NCI-H2171 (cell line): ENCODE measurements around the gene OGDH.
"Not testable (repeated sequence)": the region's sequence is repeated elsewhere in the genome, so short reads cannot be mapped to it uniquely, and the experiment has no call there.

Experiments used
- DNase-seq: peaks from one replicate; lab custom pipeline; 2025; lab: John Stamatoyannopoulos, UW

OGDH gene

DNA sequence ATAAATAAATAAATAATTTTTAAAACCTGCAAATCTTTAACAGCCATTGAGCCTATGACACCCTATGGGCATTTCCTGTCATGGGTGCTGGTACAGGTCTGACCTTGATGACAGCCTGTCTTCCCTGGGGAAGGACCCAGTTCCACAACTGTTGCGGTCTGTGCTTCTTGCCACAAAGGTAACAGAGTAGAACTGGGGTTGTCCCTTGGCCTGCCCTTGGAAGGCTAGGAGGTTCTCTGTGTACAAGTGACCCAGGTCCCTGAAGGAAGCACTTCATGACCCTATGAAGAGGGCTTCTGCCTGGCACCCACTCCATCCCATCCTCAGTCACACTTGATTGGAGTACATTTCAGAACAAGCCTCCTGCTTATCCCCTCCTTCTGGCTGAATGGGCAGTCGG is 66.9 kb downstream of the OGDH start:
- no peak for DNase-seq

GRCh38 chr7:44673771-44674170 is 67.3 kb downstream of the OGDH start:
- DNase-seq, result no peak

DNA sequence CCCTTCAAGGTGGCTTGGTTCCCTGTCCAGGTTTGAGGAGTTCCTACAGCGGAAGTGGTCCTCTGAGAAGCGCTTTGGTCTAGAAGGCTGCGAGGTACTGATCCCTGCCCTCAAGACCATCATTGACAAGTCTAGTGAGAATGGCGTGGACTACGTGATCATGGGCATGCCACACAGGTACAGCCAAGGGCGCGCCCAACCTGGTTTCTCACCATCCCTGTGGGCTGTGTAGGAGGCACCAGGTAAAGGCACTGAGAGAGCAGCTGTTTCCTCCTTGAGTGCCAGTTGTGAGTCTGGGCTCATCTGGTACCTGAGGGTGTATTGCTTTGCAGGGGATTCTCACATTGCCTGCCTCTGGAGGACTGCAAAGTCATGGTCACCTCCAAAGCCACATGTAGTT is 68.0 kb downstream of the OGDH start:
- DNase-seq, result no peak

DNA sequence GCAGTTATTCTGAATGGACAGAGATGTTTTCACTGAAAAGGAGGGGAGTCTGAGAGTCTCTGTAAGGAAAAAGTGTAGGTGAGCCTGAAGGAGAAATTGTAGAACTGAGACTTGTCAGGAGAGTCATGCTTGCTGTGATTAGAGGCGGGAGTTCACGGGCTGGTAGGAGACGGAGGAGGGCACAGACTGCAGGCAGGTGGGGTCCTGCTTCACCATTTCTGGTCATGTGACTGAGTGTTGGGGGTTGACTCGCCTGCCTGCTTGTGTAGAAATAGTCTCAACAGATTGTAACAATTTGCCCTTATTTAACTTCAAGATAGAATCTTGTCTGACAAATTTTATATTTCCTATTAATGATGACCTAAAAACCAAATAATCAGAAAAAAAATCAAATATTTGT is 70.3 kb downstream of the OGDH start:
- DNase-seq, result no peak

DNA sequence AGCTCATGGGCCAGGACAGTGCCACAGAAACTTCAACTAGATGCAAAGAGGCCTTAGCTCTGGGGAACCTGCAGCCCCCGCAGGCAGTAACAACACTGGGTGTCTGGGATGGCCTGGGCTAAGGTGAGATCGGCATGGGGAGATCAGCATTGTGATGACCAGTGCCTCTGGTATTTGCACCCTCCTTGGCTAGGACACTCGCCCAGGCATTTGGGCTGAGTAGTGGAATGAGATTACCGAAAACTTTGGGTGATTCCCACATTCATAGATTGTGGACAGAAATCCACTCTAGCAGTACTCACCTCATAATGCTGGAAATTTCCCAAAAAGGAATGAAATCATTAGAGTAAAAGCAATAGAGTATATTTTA is 71.7 kb downstream of the OGDH start:
- DNase-seq, result no peak

DNA sequence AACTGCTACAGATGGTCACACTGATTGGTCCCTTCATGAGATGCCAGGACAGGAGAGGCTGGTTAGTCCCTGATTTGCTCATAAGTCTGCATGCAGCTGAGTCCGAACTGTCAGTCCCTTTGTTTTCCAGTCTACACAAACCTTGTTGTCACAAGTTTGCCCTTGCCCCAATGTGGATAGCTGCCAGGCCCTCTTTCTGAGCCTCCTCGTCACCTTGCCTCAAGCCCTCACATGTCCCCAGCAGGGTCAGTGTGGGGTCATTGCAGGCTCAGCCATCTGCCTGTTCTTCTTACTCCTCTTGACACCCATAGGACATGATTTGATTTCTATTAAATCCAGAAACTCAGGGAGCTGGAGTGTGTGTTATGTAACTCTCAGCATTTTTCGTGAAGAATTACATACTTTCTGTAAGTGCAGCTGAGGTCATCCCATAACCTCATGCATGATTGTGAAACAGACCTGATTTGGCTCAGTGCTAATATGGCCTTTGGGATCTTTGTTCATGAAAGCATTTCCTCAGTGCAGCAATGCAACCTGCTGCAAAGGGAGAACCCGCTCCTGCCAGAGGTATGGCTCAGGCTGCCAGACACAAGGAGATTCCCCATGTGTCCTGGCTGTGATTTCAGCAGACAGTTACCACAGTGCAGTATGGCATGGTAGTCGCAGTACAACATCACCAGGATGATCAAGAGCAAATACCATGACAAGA is 72.2 kb downstream of the OGDH start:
- no peak for DNase-seq

DNA sequence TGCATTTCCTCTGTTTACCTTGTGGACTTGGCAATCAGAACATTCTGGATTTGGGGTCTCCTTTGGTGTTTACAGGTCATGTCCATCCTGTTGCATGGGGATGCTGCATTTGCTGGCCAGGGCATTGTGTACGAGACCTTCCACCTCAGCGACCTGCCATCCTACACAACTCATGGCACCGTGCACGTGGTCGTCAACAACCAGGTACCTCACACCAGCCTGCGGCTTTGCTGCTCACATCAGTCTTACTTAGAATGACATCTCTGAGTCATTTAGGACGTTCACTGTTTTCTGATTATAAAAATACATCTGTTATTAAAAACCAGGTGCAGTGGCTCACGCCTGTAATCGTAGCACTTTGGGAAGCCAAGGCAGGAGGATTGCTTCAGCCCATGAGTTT is 75.2 kb downstream of the OGDH start:
- DNase-seq, result no peak

GRCh38 chr7:44685723-44686122 is 79.3 kb downstream of the OGDH start:
- DNase-seq, result no peak

GRCh38 chr7:44689427-44689826 is 83.0 kb downstream of the OGDH start:
- DNase-seq, result no peak

DNA sequence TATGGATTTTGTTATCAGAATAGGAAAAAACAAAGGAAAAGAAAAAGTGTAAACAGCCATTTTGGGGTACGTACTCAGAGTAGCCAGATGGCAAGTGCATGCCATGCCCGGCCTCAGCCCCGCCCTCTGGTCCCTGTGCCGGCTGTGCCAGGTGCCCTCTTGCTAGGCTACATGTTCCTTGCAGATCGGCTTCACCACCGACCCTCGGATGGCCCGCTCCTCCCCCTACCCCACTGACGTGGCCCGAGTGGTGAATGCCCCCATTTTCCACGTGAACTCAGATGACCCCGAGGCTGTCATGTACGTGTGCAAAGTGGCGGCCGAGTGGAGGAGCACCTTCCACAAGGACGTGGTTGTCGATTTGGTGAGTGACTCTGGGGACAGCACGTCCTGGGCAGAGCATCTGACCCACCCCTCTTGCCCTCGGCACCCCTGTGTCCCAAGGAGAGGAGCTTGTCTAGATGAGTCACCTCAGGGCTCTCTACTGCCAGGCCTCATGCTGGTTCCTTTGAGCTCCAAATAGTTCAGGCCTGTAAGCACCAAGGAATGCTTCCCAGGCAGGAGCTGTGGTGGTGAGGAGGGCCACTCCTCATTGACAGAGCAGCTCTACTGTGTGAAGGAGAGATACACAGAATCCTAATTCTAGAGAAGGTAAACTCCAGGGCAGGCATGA is 87.3 kb downstream of the OGDH start:
- DNase-seq, result no peak

DNA sequence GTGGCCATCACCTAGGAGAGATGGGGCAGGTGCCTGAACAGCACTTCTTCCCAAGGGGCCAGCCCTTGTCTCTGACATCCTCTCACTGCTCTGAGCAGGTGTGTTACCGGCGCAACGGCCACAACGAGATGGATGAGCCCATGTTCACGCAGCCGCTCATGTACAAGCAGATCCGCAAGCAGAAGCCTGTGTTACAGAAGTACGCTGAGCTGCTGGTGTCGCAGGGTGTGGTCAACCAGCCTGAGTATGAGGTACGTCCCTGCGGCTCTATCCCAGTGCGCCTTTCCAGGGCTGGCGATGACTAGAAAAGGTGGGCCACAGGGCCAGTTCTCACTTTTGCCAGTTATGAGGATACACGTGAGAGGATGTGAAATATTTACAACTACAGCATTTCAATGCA is 87.9 kb downstream of the OGDH start:
- no peak for DNase-seq

GRCh38 chr7:44694766-44695165 is 88.3 kb downstream of the OGDH start:
- DNase-seq, result no peak

DNA sequence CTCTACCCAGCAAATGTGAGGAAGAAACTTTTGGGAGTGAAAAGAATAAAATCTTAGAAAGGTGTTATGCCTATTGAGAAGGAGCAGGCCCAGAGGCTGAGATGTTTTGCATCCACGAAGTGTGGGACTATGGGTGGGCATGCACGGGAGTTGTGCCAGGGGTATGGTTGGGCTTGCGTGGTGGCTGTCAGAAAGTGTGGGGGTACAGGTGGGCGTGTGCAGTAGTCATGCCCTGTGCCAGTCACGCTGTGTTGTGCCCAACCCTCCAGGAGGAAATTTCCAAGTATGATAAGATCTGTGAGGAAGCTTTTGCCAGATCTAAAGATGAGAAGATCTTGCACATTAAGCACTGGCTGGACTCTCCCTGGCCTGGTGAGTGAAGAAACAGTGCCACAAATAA is 89.3 kb downstream of the OGDH start:
- no peak for DNase-seq

DNA sequence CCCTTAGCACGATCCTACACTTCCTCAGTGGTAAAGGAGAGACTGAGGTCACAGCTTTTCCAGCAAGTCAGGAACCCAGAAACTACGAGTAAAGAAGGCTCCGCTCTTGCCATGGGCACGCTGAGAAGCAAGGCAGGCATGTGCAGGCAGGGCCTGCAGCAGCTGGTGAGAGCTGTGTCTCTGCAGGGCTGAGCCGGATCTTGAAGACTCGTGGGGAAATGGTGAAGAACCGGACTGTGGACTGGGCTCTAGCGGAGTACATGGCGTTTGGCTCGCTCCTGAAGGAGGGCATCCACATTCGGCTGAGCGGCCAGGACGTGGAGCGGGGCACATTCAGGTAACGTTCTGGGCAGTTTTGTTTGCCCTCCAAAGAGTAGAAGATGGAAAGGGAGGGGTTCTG is 90.3 kb downstream of the OGDH start:
- DNase-seq, result no peak

DNA sequence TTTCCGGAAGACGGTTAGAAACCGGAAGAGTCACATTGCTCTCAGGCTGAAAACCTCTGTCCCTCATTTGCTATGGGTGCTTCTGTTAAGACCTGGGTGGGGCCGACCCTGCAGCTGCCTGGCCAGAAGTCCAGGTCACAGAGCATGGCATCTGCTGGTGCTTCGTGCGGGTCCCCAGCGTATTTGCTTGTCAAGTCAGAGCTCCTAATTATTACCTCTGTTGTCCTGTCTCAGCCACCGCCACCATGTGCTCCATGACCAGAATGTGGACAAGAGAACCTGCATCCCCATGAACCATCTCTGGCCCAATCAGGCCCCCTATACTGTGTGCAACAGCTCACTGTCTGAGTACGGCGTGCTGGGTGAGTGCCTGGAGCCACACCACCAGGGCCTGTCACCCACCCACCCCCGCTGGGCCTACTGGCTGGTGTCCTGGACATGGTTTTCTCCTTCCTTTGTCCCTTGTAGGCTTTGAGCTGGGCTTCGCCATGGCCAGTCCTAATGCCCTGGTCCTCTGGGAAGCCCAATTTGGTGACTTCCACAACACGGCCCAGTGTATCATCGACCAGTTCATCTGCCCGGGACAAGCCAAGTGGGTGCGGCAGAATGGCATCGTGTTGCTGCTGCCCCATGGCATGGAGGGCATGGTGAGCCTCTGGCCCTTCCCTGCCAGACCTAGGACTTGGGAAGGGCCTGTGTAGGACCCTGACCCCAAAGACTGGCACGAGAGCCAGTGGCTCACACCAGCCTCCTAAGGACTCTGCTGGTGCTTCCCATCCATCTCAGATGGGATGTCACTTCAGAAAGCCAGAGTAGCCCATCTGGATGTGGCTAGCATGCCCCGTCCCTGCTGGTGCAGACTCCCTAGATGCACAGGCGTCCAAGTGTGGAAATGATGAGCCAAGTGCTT is 91.0 kb downstream of the OGDH start:
- DNase-seq, result no peak

DNA sequence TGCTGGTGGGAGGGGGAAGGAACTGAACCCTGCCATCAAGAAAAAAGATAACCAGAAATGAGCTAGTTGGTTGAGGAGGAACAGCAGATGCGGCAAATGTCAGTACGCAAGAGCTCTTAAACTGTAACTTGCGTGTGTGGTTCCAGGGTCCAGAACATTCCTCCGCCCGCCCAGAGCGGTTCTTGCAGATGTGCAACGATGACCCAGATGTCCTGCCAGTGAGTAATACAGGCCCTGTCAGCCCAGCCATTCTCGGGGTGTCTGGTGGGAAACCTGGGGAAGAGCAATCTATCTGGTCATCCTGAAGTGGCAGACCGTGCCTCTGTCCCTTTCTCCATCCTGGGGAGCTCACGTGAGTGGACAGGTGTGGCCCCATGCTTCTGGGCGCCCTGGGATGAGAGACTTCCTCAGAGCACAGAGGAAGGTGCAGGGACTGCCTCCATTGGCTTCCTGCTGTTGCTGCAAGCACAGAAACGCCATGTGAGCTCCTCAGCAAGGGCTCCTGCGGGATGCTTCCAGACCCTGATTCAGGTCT is 91.7 kb downstream of the OGDH start:
- no peak for DNase-seq

DNA sequence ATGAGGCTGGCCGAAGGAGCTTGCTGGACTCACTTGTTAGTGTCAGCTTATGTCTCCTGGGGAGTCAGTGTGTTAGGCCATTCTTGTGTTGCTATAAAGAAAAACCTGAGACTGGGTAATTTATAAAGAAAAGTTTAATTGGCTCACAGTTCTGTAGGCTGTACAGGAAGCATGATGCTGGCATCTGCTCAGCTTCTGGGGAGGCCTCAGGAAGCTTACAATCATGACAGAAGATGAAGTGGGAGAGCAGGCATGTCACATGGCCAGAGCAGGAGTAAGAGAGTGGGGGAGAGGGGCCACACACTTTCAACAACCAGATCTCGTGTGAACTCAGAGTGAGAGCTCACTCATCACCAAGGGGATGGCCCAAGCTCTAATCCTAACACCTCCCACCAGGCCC is 93.2 kb downstream of the OGDH start:
- DNase-seq, result not testable (repeated sequence)

- no peak for DNase-seq
Measured at GRCh38 chr7:44700322-44700721, 93.9 kb downstream of the OGDH start.

- not testable (repeated sequence) for DNase-seq
Measured at GRCh38 chr7:44703391-44703790, 97.0 kb downstream of the OGDH start.

DNA sequence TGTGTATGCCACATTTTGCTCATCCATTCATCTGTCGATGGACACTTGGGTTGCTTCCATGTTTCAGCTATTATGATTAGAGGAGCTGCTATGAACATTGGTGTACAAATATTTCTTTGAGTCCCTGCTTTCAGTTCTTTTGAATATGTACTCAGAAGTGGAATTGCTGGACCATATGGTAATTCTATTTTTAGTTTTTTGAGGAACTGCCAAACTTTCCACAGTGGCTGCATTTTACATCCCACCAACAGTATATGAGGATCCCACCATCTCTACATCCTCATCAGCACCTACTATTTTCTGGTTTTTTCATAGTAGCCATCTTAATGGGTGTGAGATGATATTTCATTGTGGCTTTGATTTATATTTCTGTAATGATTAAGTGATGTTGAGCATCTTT is 97.5 kb downstream of the OGDH start:
- DNase-seq, result no peak

GRCh38 chr7:44705434-44705833 is 99.0 kb downstream of the OGDH start:
- no peak for DNase-seq

DNA sequence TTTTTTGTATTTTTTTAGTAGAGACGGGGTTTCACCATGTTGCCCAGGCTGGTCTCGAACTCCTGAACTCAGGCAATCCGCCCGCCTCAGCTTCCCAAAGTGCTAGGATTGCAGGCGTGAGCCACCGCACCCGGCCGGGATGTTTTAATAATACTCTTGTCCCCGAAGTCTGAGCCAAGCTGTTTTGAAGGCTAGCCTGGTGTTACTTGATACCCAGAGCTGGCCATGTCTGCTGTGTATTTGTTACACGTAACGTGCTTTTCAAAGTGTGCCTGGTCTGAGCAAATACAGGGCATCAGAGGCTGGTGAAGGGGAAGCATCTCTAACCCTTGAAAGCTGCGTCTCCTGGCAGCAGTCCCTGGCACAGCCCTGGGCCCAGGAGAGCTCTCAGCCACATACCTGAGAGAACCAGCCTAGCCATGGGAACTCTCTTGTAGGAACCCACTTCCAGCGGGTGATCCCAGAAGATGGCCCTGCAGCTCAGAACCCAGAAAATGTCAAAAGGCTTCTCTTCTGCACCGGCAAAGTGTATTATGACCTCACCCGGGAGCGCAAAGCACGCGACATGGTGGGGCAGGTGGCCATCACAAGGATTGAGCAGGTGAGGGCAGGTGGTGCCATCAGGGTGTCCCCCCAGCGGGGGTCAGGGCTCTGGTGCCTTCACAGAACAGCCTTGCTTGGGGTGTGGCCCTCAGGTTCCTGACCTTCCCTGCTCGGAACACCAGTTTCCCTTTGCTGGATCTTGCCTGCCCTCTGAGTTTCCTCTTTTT is 100.5 kb downstream of the OGDH start:
- no peak for DNase-seq
